ENCODE measurements around the gene SRGAP2B.
"Not testable (repeated sequence)": the region's sequence is repeated elsewhere in the genome, so short reads cannot be mapped to it uniquely, and the experiment has no call there.

- TF ChIP-seq, protein P1, sequence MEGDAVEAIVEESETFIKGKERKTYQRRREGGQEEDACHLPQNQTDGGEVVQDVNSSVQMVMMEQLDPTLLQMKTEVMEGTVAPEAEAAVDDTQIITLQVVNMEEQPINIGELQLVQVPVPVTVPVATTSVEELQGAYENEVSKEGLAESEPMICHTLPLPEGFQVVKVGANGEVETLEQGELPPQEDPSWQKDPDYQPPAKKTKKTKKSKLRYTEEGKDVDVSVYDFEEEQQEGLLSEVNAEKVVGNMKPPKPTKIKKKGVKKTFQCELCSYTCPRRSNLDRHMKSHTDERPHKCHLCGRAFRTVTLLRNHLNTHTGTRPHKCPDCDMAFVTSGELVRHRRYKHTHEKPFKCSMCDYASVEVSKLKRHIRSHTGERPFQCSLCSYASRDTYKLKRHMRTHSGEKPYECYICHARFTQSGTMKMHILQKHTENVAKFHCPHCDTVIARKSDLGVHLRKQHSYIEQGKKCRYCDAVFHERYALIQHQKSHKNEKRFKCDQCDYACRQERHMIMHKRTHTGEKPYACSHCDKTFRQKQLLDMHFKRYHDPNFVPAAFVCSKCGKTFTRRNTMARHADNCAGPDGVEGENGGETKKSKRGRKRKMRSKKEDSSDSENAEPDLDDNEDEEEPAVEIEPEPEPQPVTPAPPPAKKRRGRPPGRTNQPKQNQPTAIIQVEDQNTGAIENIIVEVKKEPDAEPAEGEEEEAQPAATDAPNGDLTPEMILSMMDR (IDR thresholded peaks at IDR 0.05) = not testable (repeated sequence)
- TF ChIP-seq POLR2AphosphoS5, POLR2A (IDR thresholded peaks at IDR 0.05): not testable (repeated sequence)
Observed at GRCh38 chr1:145066486-145066885, 28.6 kb downstream of the SRGAP2B start.
